ENCODE results near the gene TRIM15.
A peak's percentile ranks its signal among the peaks of the same experiment; 100 is the strongest.
"Not testable (repeated sequence)": the region's sequence is repeated elsewhere in the genome, so short reads cannot be mapped to it uniquely, and the experiment has no call there.

The TRIM15 gene

GRCh38 chr6:30163918-30164654, 740 bp downstream of the TRIM15 start:
- DNase-seq: no peak

- DNase-seq: no peak
These were observed 1.4 kb downstream of the TRIM15 start for GRCh38 chr6:30164714-30165113.

GRCh38 chr6:30165238-30165637, 1.9 kb downstream of the TRIM15 start:
- not testable (repeated sequence) for DNase-seq

GRCh38 chr6:30167101-30167500, 3.8 kb downstream of the TRIM15 start:
- no peak for DNase-seq

GRCh38 chr6:30168741-30169140, 5.4 kb downstream of the TRIM15 start:
- DNase-seq: no peak

- DNase-seq: peak; percentile 57
These were observed 6.6 kb downstream of the TRIM15 start for GRCh38 chr6:30169658-30170614.

- DNase-seq: no peak
These were observed 8.5 kb downstream of the TRIM15 start for GRCh38 chr6:30171677-30172471.

- no peak for DNase-seq
These were observed 9.3 kb downstream of the TRIM15 start for GRCh38 chr6:30172681-30173080.

- DNase-seq: no peak
These were observed 12.4 kb downstream of the TRIM15 start for GRCh38 chr6:30175765-30176164.

GRCh38 chr6:30178837-30179236, 15.5 kb downstream of the TRIM15 start:
- DNase-seq: no peak

GRCh38 chr6:30180145-30180544, 16.8 kb downstream of the TRIM15 start:
- DNase-seq: no peak

GRCh38 chr6:30184417-30185031, 21.2 kb downstream of the TRIM15 start:
- no peak for DNase-seq

GRCh38 chr6:30185846-30186484, 22.6 kb downstream of the TRIM15 start:
- no peak for DNase-seq

- no peak for DNase-seq
These were observed 25.2 kb downstream of the TRIM15 start for GRCh38 chr6:30188541-30188940.

- no peak for DNase-seq
These were observed 28.7 kb downstream of the TRIM15 start for GRCh38 chr6:30192076-30192475.

GRCh38 chr6:30194797-30195690, 31.7 kb downstream of the TRIM15 start:
- DNase-seq: no peak

- no peak for DNase-seq
These were observed 32.6 kb downstream of the TRIM15 start for GRCh38 chr6:30195951-30196350.

- DNase-seq: no peak
These were observed 33.0 kb downstream of the TRIM15 start for GRCh38 chr6:30196376-30196775.

GRCh38 chr6:30198166-30199084, 35.1 kb downstream of the TRIM15 start:
- no peak for DNase-seq
